ENCODE results near the gene RALGAPA2. TPM values are rescaled to one million over a fixed set of nuclear protein-coding genes. Genes with fewer than 3 reads are reported as not detected.

Gene RALGAPA2
- total and polyA plus RNA-seq, 2 experiments from 2014 or later: 1.3 to 2.6 TPM

- no peaks in the 10 kb centered on the region for H3K36me3 ChIP-seq (ENCODE audit: low read depth)
- no peak overlapping the region for H3K4me2 ChIP-seq (ENCODE audit: unreplicated experiment)
- H3K27me3 ChIP-seq (replicated peaks; ENCODE audit: insufficient read depth): no peaks in the 10 kb centered on the region
- no peaks in the 10 kb centered on the region for H3K4me1 ChIP-seq (ENCODE audit: insufficient read depth)
- H3K9me3 ChIP-seq (ENCODE audit: low read depth): no peaks in the 10 kb centered on the region
- no peaks in the 10 kb centered on the region for H3F3A ChIP-seq (ENCODE audit: insufficient read depth)
- no peaks in the 10 kb centered on the region for H3K9me2 ChIP-seq (ENCODE audit: insufficient read depth)
- 85 to 86% methylated on average over 4 of the region's 4 CpGs for WGBS, 2 experiments (ENCODE audit: low coverage in 1 of 2, low lambda C conversion rate in 2 of 2, missing lambda C conversion rate in 2 of 2)
- H3K79me2 ChIP-seq (ENCODE audit: insufficient read depth): no peaks in the 10 kb centered on the region
- H3K9ac ChIP-seq: no peak overlapping the region
- no peak overlapping the region for H3K27ac ChIP-seq
- H2AFZ ChIP-seq: no peak overlapping the region
- no peaks in the 10 kb centered on the region; the same call in 1 of the 2 replicates for H4K20me1 ChIP-seq (ENCODE audit: insufficient read depth)
- H3K4me3 ChIP-seq: no peak overlapping the region
- in situ Hi-C loops (cut with MboI): no loop called here
- TF ChIP-seq EZH2 (IDR thresholded peaks at IDR 0.05; ENCODE audit: insufficient read depth, poor library complexity, severe bottlenecking): no peak
- TF ChIP-seq EZH2phosphoT487 (IDR thresholded peaks at IDR 0.05; ENCODE audit: insufficient read depth, low read depth): no peak
- DNase-seq: no peak
Measured at GRCh38 chr20:20694591-20694990, 17.9 kb downstream of the RALGAPA2 start.

- no peaks in the 10 kb centered on the region for H3K36me3 ChIP-seq (ENCODE audit: low read depth)
- in situ Hi-C loops (cut with MboI): no loop called here
- no peak overlapping the region for H3K27ac ChIP-seq
- H3K4me3 ChIP-seq: no peak overlapping the region
- no peaks in the 10 kb centered on the region for H3K4me1 ChIP-seq (ENCODE audit: insufficient read depth)
- no peaks in the 10 kb centered on the region for H3K9me2 ChIP-seq (ENCODE audit: insufficient read depth)
- no peak overlapping the region for H3K4me2 ChIP-seq (ENCODE audit: unreplicated experiment)
- no peak overlapping the region for H2AFZ ChIP-seq
- H3K27me3 ChIP-seq (replicated peaks; ENCODE audit: insufficient read depth): no peaks in the 10 kb centered on the region
- H3K79me2 ChIP-seq (ENCODE audit: insufficient read depth): no peaks in the 10 kb centered on the region
- no peaks in the 10 kb centered on the region; the same call in 1 of the 2 replicates for H4K20me1 ChIP-seq (ENCODE audit: insufficient read depth)
- H3F3A ChIP-seq (ENCODE audit: insufficient read depth): no peaks in the 10 kb centered on the region
- H3K9ac ChIP-seq: no peak overlapping the region
- H3K9me3 ChIP-seq (ENCODE audit: low read depth): no peaks in the 10 kb centered on the region
- TF ChIP-seq EZH2 (IDR thresholded peaks at IDR 0.05; ENCODE audit: insufficient read depth, poor library complexity, severe bottlenecking): no peak
- TF ChIP-seq EZH2phosphoT487 (IDR thresholded peaks at IDR 0.05; ENCODE audit: insufficient read depth, low read depth): no peak
- 35 to 42% methylated on average over 1 of the region's 1 CpG for WGBS, 2 experiments (ENCODE audit: low coverage in 1 of 2, low lambda C conversion rate in 2 of 2, missing lambda C conversion rate in 2 of 2)
- no peak for DNase-seq
Measured at GRCh38 chr20:20692587-20692986, 19.9 kb downstream of the RALGAPA2 start.

GRCh38 chr20:20691477-20692235, 20.8 kb downstream of the RALGAPA2 start:
- Histone ChIP-seq H3K4me3 (no peak overlapping the region), H3K27me3 (replicated peaks; ENCODE audit: insufficient read depth) (no peaks in the 10 kb centered on the region), H3K36me3 (ENCODE audit: low read depth) (no peaks in the 10 kb centered on the region), H3K9me3 (ENCODE audit: low read depth) (no peaks in the 10 kb centered on the region), H3K4me2 (ENCODE audit: unreplicated experiment) (no peak overlapping the region), H2AFZ (no peak overlapping the region), H3K9me2 (ENCODE audit: insufficient read depth) (no peaks in the 10 kb centered on the region), H4K20me1 (ENCODE audit: insufficient read depth) (no peaks in the 10 kb centered on the region), H3K9ac (no peak overlapping the region), H3K79me2 (ENCODE audit: insufficient read depth) (no peaks in the 10 kb centered on the region), H3K4me1 (ENCODE audit: insufficient read depth) (no peaks in the 10 kb centered on the region), H3F3A (ENCODE audit: insufficient read depth) (no peaks in the 10 kb centered on the region), H3K27ac (no peak overlapping the region)
- in situ Hi-C loops (cut with MboI): no loop called here
- WGBS, 2 experiments (ENCODE audit: low coverage in 1 of 2, low lambda C conversion rate in 2 of 2, missing lambda C conversion rate in 2 of 2): 87 to 91% methylated on average over 4 of the region's 4 CpGs
- TF ChIP-seq EZH2phosphoT487 (IDR thresholded peaks at IDR 0.05; ENCODE audit: insufficient read depth, low read depth) (no peak), EZH2 (IDR thresholded peaks at IDR 0.05; ENCODE audit: insufficient read depth, poor library complexity, severe bottlenecking) (no peak)
- DNase-seq: no peak

- no peaks in the 10 kb centered on the region for H3K36me3 ChIP-seq (ENCODE audit: low read depth)
- no peak overlapping the region for H3K4me2 ChIP-seq (ENCODE audit: unreplicated experiment)
Measured at GRCh38 chr20:20690676-20691476, 21.6 kb downstream of the RALGAPA2 start.

More at GRCh38 chr20:20690676-20691476, 21.6 kb downstream of the RALGAPA2 start:
- H3K27me3 ChIP-seq (replicated peaks; ENCODE audit: insufficient read depth): no peaks in the 10 kb centered on the region
- no peaks in the 10 kb centered on the region for H4K20me1 ChIP-seq (ENCODE audit: insufficient read depth)
- no peaks in the 10 kb centered on the region for H3K9me2 ChIP-seq (ENCODE audit: insufficient read depth)
- H3K9me3 ChIP-seq (ENCODE audit: low read depth): no peaks in the 10 kb centered on the region
- in situ Hi-C loops (cut with MboI): no loop called here
- no peak overlapping the region for H3K4me3 ChIP-seq
- WGBS, 2 experiments (ENCODE audit: low coverage in 1 of 2, low lambda C conversion rate in 2 of 2, missing lambda C conversion rate in 2 of 2): 85 to 90% methylated on average over 8 of the region's 8 CpGs
- H3K9ac ChIP-seq: no peak overlapping the region
- H3K79me2 ChIP-seq (ENCODE audit: insufficient read depth): no peaks in the 10 kb centered on the region
- H3K4me1 ChIP-seq (ENCODE audit: insufficient read depth): no peaks in the 10 kb centered on the region
- H2AFZ ChIP-seq: no peak overlapping the region
- H3K27ac ChIP-seq: no peak overlapping the region
- DNase-seq: no peak
- TF ChIP-seq EZH2phosphoT487 (IDR thresholded peaks at IDR 0.05; ENCODE audit: insufficient read depth, low read depth) (no peak), EZH2 (IDR thresholded peaks at IDR 0.05; ENCODE audit: insufficient read depth, poor library complexity, severe bottlenecking) (no peak)
- H3F3A ChIP-seq (ENCODE audit: insufficient read depth): no peaks in the 10 kb centered on the region

Measured in GM23248 (cell line).